HepG2 (cell line): ENCODE measurements around the gene OCIAD2.

Source experiments
- CREB1 ChIP-seq, 2 experiments: fragments of 450-650 bp in 1 of 2; IDR thresholded peaks; 2 replicates each; pipeline ENCODE4 v1.6.1; 2016 to 2017; ENCODE audit warnings: control low read depth in 1 of 2, mild to moderate bottlenecking in 1 of 2, missing compliant biosample characterization in 1 of 2, missing genetic modification characterization in 1 of 2
- ETV6 ChIP-seq: sonication (generic); formaldehyde crosslinking; conservative IDR thresholded peaks from 2 replicates; pipeline ENCODE4 v1.4.0; 2020; ENCODE audit warnings: missing genetic modification reagents
- HMGXB4 ChIP-seq, 2 experiments: sonication (generic) in 1 of 2; formaldehyde crosslinking in 1 of 2; IDR thresholded peaks; 2 replicates each; pipeline versions ENCODE4 v1.4.0 to v1.6.1; 2018 to 2020; ENCODE audit warnings: missing genetic modification reagents in 2 of 2, borderline replicate concordance in 1 of 2, low read depth in 1 of 2, mild to moderate bottlenecking in 1 of 2, missing biosample characterization in 1 of 2
- NFRKB ChIP-seq: fragments of 450-650 bp; IDR thresholded peaks from 2 replicates; pipeline ENCODE4 v1.6.1; 2017
- TF ChIP-seq, protein P1 (sequence below): sonication (generic); formaldehyde crosslinking; IDR thresholded peaks from 2 replicates; pipeline ENCODE4 v1.4.0; 2020; ENCODE audit warnings: low read depth, missing genetic modification reagents

DNA sequence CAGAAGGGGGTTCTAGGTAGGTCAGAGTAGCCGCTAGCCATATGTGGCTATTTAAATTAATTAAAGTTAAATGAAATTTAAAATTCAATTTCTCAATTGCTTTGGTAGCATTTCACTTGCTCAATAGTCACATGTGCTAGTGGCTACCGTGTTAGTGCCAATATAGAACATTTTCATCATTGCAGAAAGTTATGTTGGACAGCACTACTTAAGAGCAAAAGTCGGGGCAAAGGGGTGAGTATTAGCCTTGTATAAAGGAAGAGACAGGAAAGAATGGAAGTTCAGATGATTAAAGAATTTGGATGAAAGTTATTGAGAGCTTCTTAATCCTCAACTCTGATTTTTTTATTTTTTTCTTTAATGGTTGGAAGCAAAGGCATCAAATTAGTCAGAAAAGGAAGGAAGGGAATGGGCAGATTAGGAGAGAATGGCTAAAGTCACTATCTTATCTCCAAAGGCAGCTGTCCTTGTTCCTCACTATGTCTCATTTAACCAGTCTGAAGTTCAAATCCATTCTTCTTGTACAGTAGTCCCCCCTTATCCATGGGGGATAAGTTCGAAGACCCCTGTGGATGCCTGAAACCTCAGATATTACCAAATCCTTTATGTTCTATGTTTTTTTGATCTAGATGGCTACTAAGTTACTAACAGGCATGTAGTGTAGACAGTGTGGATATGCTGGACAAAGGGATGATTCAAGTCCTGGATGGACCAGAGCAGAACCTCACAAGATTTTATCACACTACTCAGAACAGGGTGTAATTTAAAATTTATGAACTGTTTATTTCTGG, 52.8 kb downstream of the OCIAD2 start:
- TF ChIP-seq CREB1 (IDR thresholded peaks at IDR 0.05) (no peak), CREB1 (CRISPR knock-in tag; IDR thresholded peaks at IDR 0.05) (no peak), HMGXB4 (CRISPR knock-in tag; IDR thresholded peaks at IDR 0.05; ENCODE audit: borderline replicate concordance in 1 of 2, low read depth in 1 of 2) (no peak), ETV6 (no peak), NFRKB (no peak)
- TF ChIP-seq, protein P1, sequence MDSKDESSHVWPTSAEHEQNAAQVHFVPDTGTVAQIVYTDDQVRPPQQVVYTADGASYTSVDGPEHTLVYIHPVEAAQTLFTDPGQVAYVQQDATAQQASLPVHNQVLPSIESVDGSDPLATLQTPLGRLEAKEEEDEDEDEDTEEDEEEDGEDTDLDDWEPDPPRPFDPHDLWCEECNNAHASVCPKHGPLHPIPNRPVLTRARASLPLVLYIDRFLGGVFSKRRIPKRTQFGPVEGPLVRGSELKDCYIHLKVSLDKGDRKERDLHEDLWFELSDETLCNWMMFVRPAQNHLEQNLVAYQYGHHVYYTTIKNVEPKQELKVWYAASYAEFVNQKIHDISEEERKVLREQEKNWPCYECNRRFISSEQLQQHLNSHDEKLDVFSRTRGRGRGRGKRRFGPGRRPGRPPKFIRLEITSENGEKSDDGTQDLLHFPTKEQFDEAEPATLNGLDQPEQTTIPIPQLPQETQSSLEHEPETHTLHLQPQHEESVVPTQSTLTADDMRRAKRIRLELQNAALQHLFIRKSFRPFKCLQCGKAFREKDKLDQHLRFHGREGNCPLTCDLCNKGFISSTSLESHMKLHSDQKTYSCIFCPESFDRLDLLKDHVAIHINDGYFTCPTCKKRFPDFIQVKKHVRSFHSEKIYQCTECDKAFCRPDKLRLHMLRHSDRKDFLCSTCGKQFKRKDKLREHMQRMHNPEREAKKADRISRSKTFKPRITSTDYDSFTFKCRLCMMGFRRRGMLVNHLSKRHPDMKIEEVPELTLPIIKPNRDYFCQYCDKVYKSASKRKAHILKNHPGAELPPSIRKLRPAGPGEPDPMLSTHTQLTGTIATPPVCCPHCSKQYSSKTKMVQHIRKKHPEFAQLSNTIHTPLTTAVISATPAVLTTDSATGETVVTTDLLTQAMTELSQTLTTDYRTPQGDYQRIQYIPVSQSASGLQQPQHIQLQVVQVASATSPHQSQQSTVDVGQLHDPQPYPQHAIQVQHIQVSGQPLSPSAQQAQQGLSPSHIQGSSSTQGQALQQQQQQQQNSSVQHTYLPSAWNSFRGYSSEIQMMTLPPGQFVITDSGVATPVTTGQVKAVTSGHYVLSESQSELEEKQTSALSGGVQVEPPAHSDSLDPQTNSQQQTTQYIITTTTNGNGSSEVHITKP (CRISPR knock-in tag), result no peak
